GM19043 (cell line): Measurements from ENCODE around the gene HAUS6.
"Not testable (repeated sequence)": the region's sequence is repeated elsewhere in the genome, so short reads cannot be mapped to it uniquely, and the experiment has no call there.

ENCODE experiments used
- ATAC-seq: cut with Tn5 transposase; IDR thresholded peaks from one replicate; pipeline ENCODE4 v1.9.1; 2021; ENCODE audit warnings: low read depth; ENCODE audit not compliant: unreplicated experiment

The HAUS6 gene

GRCh38 chr9:19119246-19119645 is 16.5 kb upstream of the HAUS6 start:
- no peak for ATAC-seq

- ATAC-seq: no peak
Observed at GRCh38 chr9:19117039-19117716, 14.5 kb upstream of the HAUS6 start.

GRCh38 chr9:19116107-19116790 is 13.5 kb upstream of the HAUS6 start:
- no peak for ATAC-seq

- ATAC-seq: no peak
Observed at GRCh38 chr9:19114680-19115270, 12.1 kb upstream of the HAUS6 start.

- ATAC-seq: no peak
Observed at GRCh38 chr9:19113964-19114679, 11.4 kb upstream of the HAUS6 start.

- not testable (repeated sequence) for ATAC-seq
Observed at GRCh38 chr9:19113064-19113611, 10.4 kb upstream of the HAUS6 start.

- ATAC-seq: no peak
Observed at GRCh38 chr9:19108038-19108437, 5.3 kb upstream of the HAUS6 start.

- ATAC-seq: no peak
Observed at GRCh38 chr9:19104515-19105282, 2.0 kb upstream of the HAUS6 start.

GRCh38 chr9:19102181-19102630 is 498 bp downstream of the HAUS6 start:
- peak; percentile 32 for ATAC-seq

- ATAC-seq: no peak
Observed at GRCh38 chr9:19101203-19101602, 1.5 kb downstream of the HAUS6 start.

GRCh38 chr9:19097431-19097830 is 5.3 kb downstream of the HAUS6 start:
- not testable (repeated sequence) for ATAC-seq

GRCh38 chr9:19087106-19088000 is 15.4 kb downstream of the HAUS6 start:
- ATAC-seq: no peak

GRCh38 chr9:19085295-19085694 is 17.4 kb downstream of the HAUS6 start:
- ATAC-seq: no peak

GRCh38 chr9:19074836-19075235 is 27.9 kb downstream of the HAUS6 start:
- ATAC-seq: no peak

- no peak for ATAC-seq
Observed at GRCh38 chr9:19074229-19074628, 28.5 kb downstream of the HAUS6 start.

GRCh38 chr9:19057033-19057432 is 45.7 kb downstream of the HAUS6 start:
- no peak for ATAC-seq

- no peak for ATAC-seq
Observed at GRCh38 chr9:19050637-19051591, 51.8 kb downstream of the HAUS6 start.
